Rectal smooth muscle tissue (tissue), 1 donor: ENCODE results near the gene GALNT9.

Source experiments
- H3K27ac ChIP-seq: one replicate; pipeline ENCODE4 v1.7.0; 2013; ENCODE audit warnings: low read depth, low read length, inconsistent platforms
- H3K27me3 ChIP-seq: one replicate; pipeline ENCODE4 v1.7.0; 2013; ENCODE audit warnings: low read length; ENCODE audit not compliant: control insufficient read depth, insufficient read depth
- H3K36me3 ChIP-seq: one replicate; pipeline ENCODE4 v1.7.0; 2013; ENCODE audit warnings: low read length; ENCODE audit not compliant: control insufficient read depth, insufficient read depth
- H3K4me1 ChIP-seq: one replicate; pipeline ENCODE4 v1.7.0; 2013; ENCODE audit warnings: low read length; ENCODE audit not compliant: control insufficient read depth, insufficient read depth
- H3K4me3 ChIP-seq: one replicate; pipeline ENCODE4 v1.7.0; 2013; ENCODE audit warnings: low read length
- H3K9ac ChIP-seq: one replicate; pipeline ENCODE4 v1.7.0; 2013; ENCODE audit warnings: low read length

Gene GALNT9

DNA sequence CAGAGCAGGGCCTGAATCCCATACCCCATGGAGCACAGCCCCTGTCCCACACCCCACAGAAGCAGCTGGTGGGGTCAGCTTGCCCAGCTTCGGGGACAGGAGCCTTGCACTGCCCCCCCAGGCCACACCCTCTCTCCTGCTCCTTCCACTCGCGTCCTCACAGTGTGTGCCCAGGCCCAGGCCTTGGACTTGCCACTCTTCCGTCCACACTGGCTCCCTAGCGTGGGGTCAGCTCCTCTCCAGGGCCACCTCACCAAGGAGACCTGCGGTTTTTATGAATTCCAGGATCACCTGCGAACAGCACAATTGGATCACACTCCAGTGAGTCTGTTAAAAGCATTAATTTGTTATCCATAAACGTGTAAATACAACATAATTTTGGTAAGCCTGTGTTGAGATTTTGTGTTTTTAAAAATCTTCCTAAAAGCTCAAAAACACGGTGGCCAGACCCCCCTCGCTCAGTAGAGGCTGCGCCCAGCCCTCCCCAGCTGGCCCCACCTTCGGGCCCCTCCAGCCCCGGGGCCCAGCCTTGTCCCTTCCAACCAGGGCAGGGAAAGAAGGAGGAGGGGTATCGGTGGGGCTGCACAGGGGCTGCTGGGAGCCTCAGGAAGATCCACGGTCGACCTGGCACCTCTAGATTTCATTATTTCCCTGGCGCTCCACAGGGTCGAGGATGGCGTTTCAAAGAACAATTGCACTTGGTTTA lies 12.0 kb downstream of the GALNT9 start:
- Histone ChIP-seq H3K36me3 (no peaks in the 10 kb centered on the region), H3K27me3 (peaks cover 5% of the 10 kb centered on the region)

DNA sequence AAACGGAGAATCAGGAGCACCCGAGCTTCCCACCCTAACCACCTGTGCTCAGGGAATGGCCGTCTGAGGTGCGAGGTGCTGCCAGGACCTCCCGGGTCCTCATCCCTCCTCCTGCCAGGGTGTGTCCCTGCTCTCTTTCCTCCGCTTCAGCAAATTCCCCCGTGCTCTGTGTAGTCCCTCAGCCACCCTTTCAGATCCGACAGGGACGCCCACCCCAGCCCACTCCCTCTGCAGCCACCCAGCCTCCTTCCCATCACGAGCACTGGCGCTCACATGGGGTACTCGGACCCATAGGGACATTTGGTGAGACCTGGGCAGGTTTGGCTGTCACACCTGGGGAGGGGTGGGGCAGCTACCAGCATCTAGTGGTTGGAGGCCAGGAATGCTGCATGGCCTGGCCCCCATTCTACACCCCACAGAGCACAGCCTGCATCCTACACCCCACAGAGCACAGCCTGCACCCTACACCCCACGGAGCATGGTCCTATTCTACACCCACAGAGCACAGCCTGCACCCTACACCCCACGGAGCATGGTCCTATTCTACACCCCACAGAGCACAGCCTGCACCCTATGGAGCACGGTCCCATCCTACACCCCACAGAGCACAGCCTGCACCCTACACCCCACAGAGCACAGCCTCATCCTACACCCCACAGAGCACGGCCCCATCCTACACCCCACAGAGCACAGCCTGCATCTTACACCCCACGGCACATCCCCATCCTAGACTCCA lies 12.7 kb downstream of the GALNT9 start:
- H3K27ac ChIP-seq: no peak overlapping the region
- peaks cover 5% of the 10 kb centered on the region for H3K27me3 ChIP-seq
- H3K9ac ChIP-seq: no peak overlapping the region
- no peaks in the 10 kb centered on the region for H3K4me1 ChIP-seq
- H3K4me3 ChIP-seq: no peak overlapping the region
- H3K36me3 ChIP-seq: no peaks in the 10 kb centered on the region

More for the DNA sequence above, 12.0 kb downstream of the GALNT9 start:
- no peak overlapping the region for H3K4me3 ChIP-seq
- H3K9ac ChIP-seq: no peak overlapping the region
- H3K27ac ChIP-seq: no peak overlapping the region
- peaks cover under 1% of the 10 kb centered on the region for H3K4me1 ChIP-seq

DNA sequence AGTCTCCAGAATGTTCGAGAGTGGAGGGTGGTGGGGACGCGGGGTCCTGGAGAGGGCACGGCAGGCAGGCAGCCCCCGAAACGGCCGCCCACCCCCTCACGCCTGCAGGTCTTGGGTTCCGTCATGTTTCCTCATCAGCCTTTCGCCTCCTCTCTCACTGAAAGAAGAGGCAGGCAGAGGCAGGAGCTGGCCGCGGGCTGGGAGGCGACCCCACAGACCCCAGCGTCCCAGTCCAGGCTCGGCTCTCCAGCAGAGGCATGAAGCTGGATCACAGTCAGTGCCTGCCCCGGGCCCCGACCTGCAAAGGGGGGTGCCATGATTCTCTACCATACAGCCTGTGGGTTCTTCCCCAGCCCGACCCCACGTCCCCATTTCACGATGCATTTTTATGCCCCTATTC lies 13.4 kb downstream of the GALNT9 start:
- Histone ChIP-seq H3K4me3 (no peak overlapping the region), H3K36me3 (no peaks in the 10 kb centered on the region), H3K9ac (no peak overlapping the region), H3K27me3 (peaks cover 5% of the 10 kb centered on the region), H3K4me1 (no peaks in the 10 kb centered on the region), H3K27ac (no peak overlapping the region)

DNA sequence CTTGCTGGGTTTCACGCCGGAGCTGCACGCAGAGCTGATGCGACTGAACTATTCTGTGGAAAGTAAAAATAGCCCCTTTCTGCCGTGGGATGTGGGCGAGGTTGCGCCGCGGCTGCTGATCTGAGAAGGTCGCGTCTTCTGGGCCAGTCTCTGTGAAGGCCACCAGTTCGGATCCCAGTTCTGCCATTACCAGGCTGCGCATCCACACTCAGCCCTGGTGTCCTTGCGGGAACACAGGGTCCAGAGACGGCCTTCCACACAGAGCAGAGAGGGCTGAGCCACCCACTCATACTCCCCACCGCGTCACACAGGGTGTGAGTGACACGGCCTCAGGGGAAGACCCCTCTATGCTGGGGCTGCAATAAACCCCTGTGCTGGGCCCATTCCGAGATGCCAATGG lies 13.9 kb downstream of the GALNT9 start:
- Histone ChIP-seq H3K9ac (no peak overlapping the region), H3K4me3 (no peak overlapping the region), H3K36me3 (no peaks in the 10 kb centered on the region), H3K27ac (no peak overlapping the region), H3K4me1 (no peaks in the 10 kb centered on the region), H3K27me3 (peaks cover 5% of the 10 kb centered on the region)

DNA sequence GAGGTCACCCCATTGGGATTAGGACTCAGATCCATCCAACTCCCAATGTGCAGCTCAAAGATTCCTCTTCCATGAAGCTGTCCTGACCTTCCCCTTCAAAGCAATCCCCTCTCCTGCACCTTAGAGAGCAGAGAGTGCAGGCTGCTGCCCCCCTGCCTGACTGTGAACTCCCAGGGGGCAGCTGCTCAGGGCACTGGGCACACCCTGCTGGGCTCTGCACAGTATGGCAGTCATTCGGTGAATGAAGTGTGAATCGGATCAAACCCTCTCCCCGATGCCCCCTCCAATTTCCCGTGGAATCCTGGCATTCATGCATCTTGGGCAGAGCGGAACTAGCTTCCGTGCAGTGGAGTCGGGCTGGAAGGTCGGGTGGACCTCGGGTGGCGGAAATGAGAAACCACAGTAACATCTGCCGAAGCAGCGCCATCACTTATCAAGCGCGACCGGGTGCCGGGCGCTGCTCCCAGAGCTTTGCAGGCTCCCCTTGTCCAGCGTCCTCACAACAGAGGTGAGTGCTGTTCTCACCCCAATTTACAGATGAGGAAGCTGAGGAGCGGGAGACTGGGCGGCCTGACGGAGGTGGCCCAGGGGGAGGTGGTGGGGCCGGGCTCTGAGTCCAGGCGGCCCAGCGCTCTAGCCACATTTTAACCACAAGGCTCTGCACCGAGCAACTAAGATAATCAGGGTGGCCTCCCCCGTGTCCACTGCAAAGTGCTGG lies 14.7 kb downstream of the GALNT9 start:
- Histone ChIP-seq H3K27ac (no peak overlapping the region), H3K4me1 (no peaks in the 10 kb centered on the region), H3K9ac (no peak overlapping the region), H3K4me3 (no peak overlapping the region), H3K36me3 (no peaks in the 10 kb centered on the region), H3K27me3 (peaks cover 5% of the 10 kb centered on the region)

GRCh38 chr12:132314035-132314434 lies 15.4 kb downstream of the GALNT9 start:
- H3K9ac ChIP-seq: no peak overlapping the region
- no peak overlapping the region for H3K27ac ChIP-seq
- no peak overlapping the region for H3K4me3 ChIP-seq
- H3K36me3 ChIP-seq: no peaks in the 10 kb centered on the region
- no peaks in the 10 kb centered on the region for H3K4me1 ChIP-seq
- H3K27me3 ChIP-seq: peaks cover 5% of the 10 kb centered on the region

- Histone ChIP-seq H3K27ac (no peak overlapping the region), H3K36me3 (no peaks in the 10 kb centered on the region), H3K4me1 (no peaks in the 10 kb centered on the region), H3K4me3 (no peak overlapping the region), H3K27me3 (peaks cover 5% of the 10 kb centered on the region), H3K9ac (no peak overlapping the region)
Observed at GRCh38 chr12:132313182-132313581, 16.2 kb downstream of the GALNT9 start.

DNA sequence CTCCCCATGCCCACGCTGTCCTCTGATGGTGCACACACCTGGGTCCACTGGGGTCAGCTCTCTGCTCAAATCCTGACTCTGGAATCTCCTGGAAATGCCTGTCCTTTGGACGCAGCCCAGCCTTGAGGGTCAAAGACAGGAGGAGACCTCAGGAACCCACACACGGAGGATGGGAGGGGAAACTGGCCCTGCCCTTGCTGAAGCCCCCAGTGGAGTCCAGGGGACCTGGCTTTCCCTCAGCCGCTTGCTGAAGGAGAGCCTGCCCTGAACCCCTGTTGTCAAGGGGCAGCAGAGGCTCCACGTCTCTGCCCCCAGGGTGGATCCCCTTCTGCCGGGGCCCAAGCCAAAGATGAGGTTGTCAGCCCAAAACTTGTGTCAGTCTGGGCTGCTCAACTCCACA lies 16.9 kb downstream of the GALNT9 start:
- Histone ChIP-seq H3K36me3 (no peaks in the 10 kb centered on the region), H3K27me3 (peaks cover 5% of the 10 kb centered on the region)

GRCh38 chr12:132311201-132311915 lies 18.0 kb downstream of the GALNT9 start:
- Histone ChIP-seq H3K4me3 (no peak overlapping the region), H3K36me3 (no peaks in the 10 kb centered on the region), H3K27ac (no peak overlapping the region), H3K27me3 (no peaks in the 10 kb centered on the region), H3K4me1 (no peaks in the 10 kb centered on the region), H3K9ac (no peak overlapping the region)

More for the DNA sequence above, 16.9 kb downstream of the GALNT9 start:
- H3K9ac ChIP-seq: no peak overlapping the region
- H3K4me3 ChIP-seq: no peak overlapping the region
- H3K4me1 ChIP-seq: no peaks in the 10 kb centered on the region
- no peak overlapping the region for H3K27ac ChIP-seq

GRCh38 chr12:132310181-132311040 lies 19.0 kb downstream of the GALNT9 start:
- Histone ChIP-seq H3K9ac (no peak overlapping the region), H3K36me3 (no peaks in the 10 kb centered on the region), H3K4me3 (no peak overlapping the region), H3K4me1 (no peaks in the 10 kb centered on the region), H3K27ac (no peak overlapping the region), H3K27me3 (no peaks in the 10 kb centered on the region)

DNA sequence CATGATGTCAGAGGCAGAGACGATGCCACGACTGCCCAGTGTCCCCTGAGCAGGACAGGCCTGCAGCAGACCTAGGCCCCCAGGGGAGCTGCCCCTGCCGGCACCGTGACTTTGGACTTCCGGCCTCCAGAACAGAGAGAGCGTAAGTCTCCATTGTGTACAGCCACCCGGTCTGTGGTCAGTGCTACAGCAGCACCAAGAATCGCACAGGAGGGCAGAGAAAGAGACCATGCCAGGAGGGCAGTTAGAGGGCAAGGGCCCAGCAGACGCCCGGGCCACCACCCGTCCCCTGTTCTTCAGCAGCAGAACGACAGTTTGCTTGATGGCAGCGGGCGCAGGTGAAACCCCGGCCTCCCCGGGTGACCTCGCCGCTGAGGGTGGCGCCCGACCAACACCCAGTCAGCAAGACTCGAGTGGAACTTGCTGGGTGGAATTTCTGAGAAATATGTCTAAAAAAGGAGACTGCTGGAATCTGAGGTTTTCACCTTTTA lies 19.7 kb downstream of the GALNT9 start:
- Histone ChIP-seq H3K9ac (no peak overlapping the region), H3K27ac (no peak overlapping the region), H3K27me3 (no peaks in the 10 kb centered on the region), H3K4me3 (no peak overlapping the region), H3K36me3 (no peaks in the 10 kb centered on the region), H3K4me1 (no peaks in the 10 kb centered on the region)
